SU-DHL-6 (cell line): Measurements from ENCODE around the gene SLC7A9.

Experiments
- CTCF ChIP-seq: fragments of 200-600 bp; sonication (generic); IDR thresholded peaks from one replicate; pipeline ENCODE4 v1.5.1; 2017; ENCODE audit warnings: antibody characterized with exemption, mild to moderate bottlenecking, low read length, moderate library complexity; ENCODE audit not compliant: insufficient read depth, poor library complexity, severe bottlenecking
- EZH2phosphoT487 ChIP-seq: fragments of 200-600 bp; sonication (generic), shearing (Covaris generic); conservative IDR thresholded peaks from 2 replicates; pipeline ENCODE4 v1.6.1; 2018; ENCODE audit warnings: mild to moderate bottlenecking, antibody characterized with exemption, low read length, moderate library complexity, mixed read lengths

GRCh38 chr19:32831611-32832010 is 38.0 kb downstream of the SLC7A9 start:
- TF ChIP-seq CTCF (no peak), EZH2phosphoT487 (no peak)
